Endothelial cell of umbilical vein (primary cell): ENCODE measurements around the gene CCNL2.

ENCODE experiments used
- POLR2A ChIP-seq: IDR thresholded peaks from 2 replicates; pipeline ENCODE4 v1.6.1; 2012; ENCODE audit warnings: low read depth, mild to moderate bottlenecking, control low read depth, low read length
- TF ChIP-seq, protein P1 (sequence below): IDR thresholded peaks from 2 replicates; pipeline ENCODE4 v1.6.1; 2011; ENCODE audit not compliant: insufficient read depth, insufficient read length

DNA sequence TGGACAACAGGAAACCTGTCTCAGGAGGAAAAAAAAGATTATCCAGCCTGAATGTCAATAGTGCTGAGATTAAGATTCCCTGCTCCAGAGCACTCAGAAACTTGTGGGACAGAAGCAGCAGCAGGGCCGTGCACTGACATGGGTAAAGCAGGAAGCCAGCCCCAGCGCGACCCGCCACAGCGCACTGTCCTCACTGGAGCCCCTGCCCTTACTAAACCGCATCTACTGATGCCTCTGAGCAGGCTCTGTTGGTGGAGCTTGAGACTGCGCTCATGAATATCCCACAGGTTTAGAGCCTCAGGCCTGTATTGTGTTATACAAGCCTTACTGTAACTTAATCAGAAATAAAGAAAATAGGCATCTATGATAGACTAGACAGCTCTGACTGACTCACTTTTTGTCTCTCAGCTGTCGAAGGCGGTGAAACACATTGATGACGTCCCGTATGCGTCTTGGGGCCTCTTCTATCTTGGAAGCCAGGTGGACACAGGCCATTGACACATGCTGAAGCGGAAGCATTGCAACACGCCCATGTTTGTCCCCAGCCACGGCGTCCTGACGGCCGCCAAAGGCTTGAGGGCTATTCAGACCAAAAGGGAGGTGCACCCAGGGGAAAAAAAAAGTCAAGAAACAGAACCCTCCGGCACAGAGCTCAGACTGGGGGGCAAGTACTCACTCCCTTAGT lies 1.2 kb downstream of the CCNL2 start:
- no peak for TF ChIP-seq POLR2A
- TF ChIP-seq, protein P1, sequence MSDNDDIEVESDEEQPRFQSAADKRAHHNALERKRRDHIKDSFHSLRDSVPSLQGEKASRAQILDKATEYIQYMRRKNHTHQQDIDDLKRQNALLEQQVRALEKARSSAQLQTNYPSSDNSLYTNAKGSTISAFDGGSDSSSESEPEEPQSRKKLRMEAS: no peak
